ENCODE data around the gene RASA2.

Gene RASA2

GRCh38 chr3:141486746-141487520 is at the start of gene RASA2:
RASA2 (plus strand) TSS chr3:141487027; CDS start chr3:141487084, 57 bp downstream.
- peak; percentile 94 for DNase-seq (ENCODE audit: low spot score)

GRCh38 chr3:141439589-141439988 is 47.2 kb upstream of the RASA2 start:
- DNase-seq (ENCODE audit: low spot score): no peak

- DNase-seq (ENCODE audit: low spot score): no peak
Observed at GRCh38 chr3:141440942-141441341, 45.9 kb upstream of the RASA2 start.

- DNase-seq (ENCODE audit: low spot score): peak; percentile 62
Observed at GRCh38 chr3:141441381-141442364, 45.2 kb upstream of the RASA2 start.

- DNase-seq (ENCODE audit: low spot score): no peak
Observed at GRCh38 chr3:141442446-141442845, 44.4 kb upstream of the RASA2 start.

- DNase-seq (ENCODE audit: low spot score): no peak
Observed at GRCh38 chr3:141442914-141443313, 43.9 kb upstream of the RASA2 start.

- no peak for DNase-seq (ENCODE audit: low spot score)
Observed at GRCh38 chr3:141444586-141445285, 42.1 kb upstream of the RASA2 start.

- no peak for DNase-seq (ENCODE audit: low spot score)
Observed at GRCh38 chr3:141445990-141446389, 40.8 kb upstream of the RASA2 start.

GRCh38 chr3:141446737-141447136 is 40.1 kb upstream of the RASA2 start:
- no peak for DNase-seq (ENCODE audit: low spot score)

GRCh38 chr3:141447383-141447782 is 39.4 kb upstream of the RASA2 start:
- DNase-seq (ENCODE audit: low spot score): no peak

- no peak for DNase-seq (ENCODE audit: low spot score)
Observed at GRCh38 chr3:141448606-141449220, 38.1 kb upstream of the RASA2 start.

- DNase-seq (ENCODE audit: low spot score): no peak
Observed at GRCh38 chr3:141449424-141449823, 37.4 kb upstream of the RASA2 start.

GRCh38 chr3:141450727-141451375 is 36.0 kb upstream of the RASA2 start:
- no peak for DNase-seq (ENCODE audit: low spot score)

GRCh38 chr3:141452045-141452444 is 34.8 kb upstream of the RASA2 start:
- no peak for DNase-seq (ENCODE audit: low spot score)

GRCh38 chr3:141452773-141453172 is 34.1 kb upstream of the RASA2 start:
- no peak for DNase-seq (ENCODE audit: low spot score)

- no peak for DNase-seq (ENCODE audit: low spot score)
Observed at GRCh38 chr3:141454054-141454453, 32.8 kb upstream of the RASA2 start.

GRCh38 chr3:141454906-141455602 is 31.8 kb upstream of the RASA2 start:
- peak; percentile 73 for DNase-seq (ENCODE audit: low spot score)

- no peak for DNase-seq (ENCODE audit: low spot score)
Observed at GRCh38 chr3:141455603-141456300, 31.1 kb upstream of the RASA2 start.

- no peak for DNase-seq (ENCODE audit: low spot score)
Observed at GRCh38 chr3:141456301-141456625, 30.6 kb upstream of the RASA2 start.

- DNase-seq (ENCODE audit: low spot score): no peak
Observed at GRCh38 chr3:141457624-141458236, 29.1 kb upstream of the RASA2 start.
